GM08714 (cell line): ENCODE data around the gene FBXL22.
A peak's percentile ranks its signal among the peaks of the same experiment; 100 is the strongest.

ENCODE experiments used
- H3K4me3 ChIP-seq: fragments of 200-500 bp; sonication (Bioruptor generic); 2 replicates; pipeline ENCODE4 v1.5.1; 2014; ENCODE audit warnings: mild to moderate bottlenecking, low read length, inconsistent platforms
- ZNF274 ChIP-seq: IDR thresholded peaks from 2 replicates; pipeline ENCODE4 v1.6.1; 2012; ENCODE audit warnings: mild to moderate bottlenecking, low read depth, low read length

FBXL22 gene

GRCh38 chr15:63582179-63582578 is 15.0 kb upstream of the FBXL22 start:
- no peak for TF ChIP-seq ZNF274
- H3K4me3 ChIP-seq = no peak overlapping the region

GRCh38 chr15:63582718-63583426 is 14.3 kb upstream of the FBXL22 start:
- H3K4me3 ChIP-seq = no peak overlapping the region
- TF ChIP-seq ZNF274 = no peak

- no peak overlapping the region for H3K4me3 ChIP-seq
- TF ChIP-seq ZNF274 = no peak
Measured at GRCh38 chr15:63586790-63587189, 10.4 kb upstream of the FBXL22 start.

GRCh38 chr15:63587527-63587926 is 9.7 kb upstream of the FBXL22 start:
- TF ChIP-seq ZNF274 = no peak
- H3K4me3 ChIP-seq = no peak overlapping the region

GRCh38 chr15:63588826-63589225 is 8.4 kb upstream of the FBXL22 start:
- no peak overlapping the region for H3K4me3 ChIP-seq
- no peak for TF ChIP-seq ZNF274

GRCh38 chr15:63593705-63594671 is 3.2 kb upstream of the FBXL22 start:
- H3K4me3 ChIP-seq = no peak overlapping the region
- no peak for TF ChIP-seq ZNF274

- TF ChIP-seq ZNF274 = no peak
- no peak overlapping the region for H3K4me3 ChIP-seq
Measured at GRCh38 chr15:63595065-63595464, 2.1 kb upstream of the FBXL22 start.

- no peak overlapping the region for H3K4me3 ChIP-seq
- TF ChIP-seq ZNF274 = no peak
Measured at GRCh38 chr15:63595688-63596087, 1.5 kb upstream of the FBXL22 start.

- H3K4me3 ChIP-seq = no peak overlapping the region
- TF ChIP-seq ZNF274 = no peak
Measured at GRCh38 chr15:63596676-63597037, 530 bp upstream of the FBXL22 start.

GRCh38 chr15:63597821-63598220 is 634 bp downstream of the FBXL22 start:
- no peak for TF ChIP-seq ZNF274

GRCh38 chr15:63598473-63599400 is 1.6 kb downstream of the FBXL22 start:
- H3K4me3 ChIP-seq = no peak overlapping the region
- TF ChIP-seq ZNF274 = no peak

More at GRCh38 chr15:63597821-63598220, 634 bp downstream of the FBXL22 start:
- no peak overlapping the region for H3K4me3 ChIP-seq

- TF ChIP-seq ZNF274 = no peak
- peak overlapping the region; percentile 52; the same call in 1 of the 2 replicates for H3K4me3 ChIP-seq
Measured at GRCh38 chr15:63599401-63600000, 2.3 kb downstream of the FBXL22 start.

- peak overlapping the region; percentile 52; the same call in 1 of the 2 replicates for H3K4me3 ChIP-seq
Measured at GRCh38 chr15:63600001-63600615, 2.9 kb downstream of the FBXL22 start.

More at GRCh38 chr15:63600001-63600615, 2.9 kb downstream of the FBXL22 start:
- TF ChIP-seq ZNF274 = no peak
